ENCODE results near the gene RTL1. TPM values are rescaled to one million over a fixed set of nuclear protein-coding genes. Genes with fewer than 3 reads are reported as not detected.

The RTL1 gene
- total and polyA plus RNA-seq, 2 of the 13 experiments (the other 11 are each of a cell fraction or from before 2014, with no cell fraction given), result not detected

GRCh38 chr14:100880271-100881101, 23.0 kb downstream of the RTL1 start:
- peaks cover 19% of the 10 kb centered on the region for H3K4me1 ChIP-seq (ENCODE audit: insufficient read depth, low read length)
- ChIA-PET POLR2A (no interaction called here), CTCF (ENCODE audit: low intra/inter-chr PET ratio, low total read pairs) (no interaction called here)
- 75% methylated on average over 22 of the region's 34 CpGs for WGBS (ENCODE audit: low lambda C conversion rate)
- BruUV-seq (replicated peaks), result no TSS peak
- DNase-seq (ENCODE audit: low spot score), result no peak
- intact Hi-C loops (cut with micrococcal nuclease; ENCODE audit: unreplicated experiment) (no loop called here), in situ Hi-C loops (cut with HindIII; ENCODE audit: extremely low pct_ligation_motif_present, low pct_unique_long_range_greater_than_20kb) (no loop called here)
- no peak overlapping the region for H3K4me2 ChIP-seq (ENCODE audit: low read depth, low read length)
- ATAC-seq, result no peak
- no peak overlapping the region for H3K9ac ChIP-seq (ENCODE audit: insufficient read depth, low read depth, low read length)
- H2AFZ ChIP-seq (ENCODE audit: low read length), result no peak overlapping the region
- no peaks in the 10 kb centered on the region for H4K20me1 ChIP-seq (ENCODE audit: insufficient read depth, low read length)
- no peaks in the 10 kb centered on the region for H3K79me2 ChIP-seq (ENCODE audit: insufficient read depth, low read length)
- no peak overlapping the region for H3K27ac ChIP-seq (ENCODE audit: extremely low read length, insufficient read depth, low read length)
- H3K36me3 ChIP-seq (replicated peaks in 1 of 2; ENCODE audit: control insufficient read depth in 1 of 2, insufficient read depth in 2 of 2, low read length in 2 of 2), result no peaks in the 10 kb centered on the region
- TF ChIP-seq PHF21A (CRISPR knock-in tag; IDR thresholded peaks at IDR 0.05) (no peak), ZNF850 (CRISPR knock-in tag; conservative IDR thresholded peaks at IDR 0.05) (no peak), KDM5A (IDR thresholded peaks at IDR 0.05; ENCODE audit: borderline replicate concordance, low read length) (no peak)
- no peak overlapping the region for H3K4me3 ChIP-seq (replicated peaks in 1 of 3; ENCODE audit: insufficient read depth in 1 of 3, low read depth in 2 of 3, low read length in 3 of 3)
- no peak for FAIRE-seq
- H3K9me3 ChIP-seq (ENCODE audit: low read length), result no peaks in the 10 kb centered on the region
- peaks cover 2 to 19% of the 10 kb centered on the region in 2 experiments; a peak in 4 of 5 replicates for H3K27me3 ChIP-seq (ENCODE audit: control insufficient read depth in 1 of 2, insufficient read depth in 2 of 2, low read length in 2 of 2)

- Histone ChIP-seq H3K79me2 (ENCODE audit: insufficient read depth, low read length) (no peaks in the 10 kb centered on the region), H2AFZ (ENCODE audit: low read length) (no peak overlapping the region), H3K27ac (ENCODE audit: extremely low read length, insufficient read depth, low read length) (no peak overlapping the region), H3K4me3 (replicated peaks in 1 of 3; ENCODE audit: insufficient read depth in 1 of 3, low read depth in 2 of 3, low read length in 3 of 3) (no peak overlapping the region), H3K27me3 (ENCODE audit: control insufficient read depth in 1 of 2, insufficient read depth in 2 of 2, low read length in 2 of 2) (peaks cover 4 to 13% of the 10 kb centered on the region in 2 experiments; a peak in 4 of 5 replicates), H3K4me2 (ENCODE audit: low read depth, low read length) (no peak overlapping the region), H3K9ac (ENCODE audit: insufficient read depth, low read depth, low read length) (no peak overlapping the region), H3K9me3 (ENCODE audit: low read length) (no peaks in the 10 kb centered on the region), H3K4me1 (ENCODE audit: insufficient read depth, low read length) (peaks cover 19% of the 10 kb centered on the region), H4K20me1 (ENCODE audit: insufficient read depth, low read length) (no peaks in the 10 kb centered on the region), H3K36me3 (replicated peaks in 1 of 2; ENCODE audit: control insufficient read depth in 1 of 2, insufficient read depth in 2 of 2, low read length in 2 of 2) (no peaks in the 10 kb centered on the region)
- TF ChIP-seq NFIB (CRISPR knock-in tag; IDR thresholded peaks at IDR 0.05; ENCODE audit: borderline replicate concordance), result no peak
- TF ChIP-seq ZNF513 (CRISPR knock-in tag; conservative IDR thresholded peaks at IDR 0.05), result no peak
- in situ Hi-C loops (cut with HindIII; ENCODE audit: extremely low pct_ligation_motif_present, low pct_unique_long_range_greater_than_20kb), result no loop called here
- ATAC-seq (no peak), DNase-seq (ENCODE audit: low spot score) (no peak), FAIRE-seq (no peak)
- ChIA-PET POLR2A (no interaction called here), CTCF (ENCODE audit: low intra/inter-chr PET ratio, low total read pairs) (no interaction called here)
- BruUV-seq (replicated peaks), result no TSS peak
- intact Hi-C loops (cut with micrococcal nuclease; ENCODE audit: unreplicated experiment), result no loop called here
- 59% methylated on average over 7 of the region's 8 CpGs for WGBS (ENCODE audit: low lambda C conversion rate)
These were observed 23.7 kb downstream of the RTL1 start for GRCh38 chr14:100879782-100880181.
